ENCODE results near the gene LANCL2.

LANCL2 gene

DNA sequence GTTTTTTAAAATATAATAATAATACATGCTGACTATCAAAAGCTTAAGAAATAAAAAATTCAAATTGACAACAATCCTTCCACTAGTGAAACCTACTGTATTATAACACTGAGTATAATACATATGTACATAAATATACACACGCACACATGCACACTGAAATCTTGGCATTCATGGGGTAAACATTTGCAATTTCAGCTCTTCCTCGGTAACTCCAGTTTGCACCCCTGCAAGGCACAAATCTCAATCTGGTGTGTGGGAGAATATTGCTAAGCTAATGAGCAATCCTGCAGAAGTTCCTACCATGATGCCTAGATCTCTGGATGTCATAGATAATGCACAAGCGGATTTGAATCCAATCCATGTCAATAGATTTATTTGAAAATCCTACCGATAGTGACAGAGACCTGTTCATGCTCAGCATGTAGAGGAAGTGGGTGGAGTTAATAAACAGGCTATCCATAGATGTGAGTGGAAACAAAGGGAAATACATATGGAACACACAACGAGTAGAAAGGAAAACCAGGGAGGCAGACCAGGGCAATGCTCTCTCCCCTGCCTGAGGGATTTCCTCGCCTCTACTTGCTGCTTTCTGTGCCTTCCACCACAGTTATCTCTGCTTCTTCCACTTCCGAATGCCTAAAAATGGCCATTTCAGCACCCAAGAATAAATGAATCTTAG, 38.1 kb upstream of the LANCL2 start:
- Histone ChIP-seq H3K4me1 (ENCODE audit: low read length) (no peaks in the 10 kb centered on the region), H3K9ac (ENCODE audit: low read length) (no peak overlapping the region), H2AFZ (ENCODE audit: low read depth, low read length) (no peak overlapping the region), H3K36me3 (replicated peaks; ENCODE audit: low read depth, low read length) (no peaks in the 10 kb centered on the region), H4K20me1 (ENCODE audit: insufficient read depth, low read length) (no peaks in the 10 kb centered on the region), H3K27me3 (ENCODE audit: low read depth, low read length) (0 out of 2 replicates have a peak, but pooled peaks cover 2% of the 10 kb centered on the region), H3K27ac (ENCODE audit: low read length) (no peak overlapping the region), H3K9me3 (ENCODE audit: insufficient read depth, low read length) (no peaks in the 10 kb centered on the region), H3K4me3 (ENCODE audit: low read length) (no peak overlapping the region), H3K4me2 (ENCODE audit: low read length) (no peak overlapping the region), H3K79me2 (ENCODE audit: low read length) (no peaks in the 10 kb centered on the region)
- TF ChIP-seq, protein P1, sequence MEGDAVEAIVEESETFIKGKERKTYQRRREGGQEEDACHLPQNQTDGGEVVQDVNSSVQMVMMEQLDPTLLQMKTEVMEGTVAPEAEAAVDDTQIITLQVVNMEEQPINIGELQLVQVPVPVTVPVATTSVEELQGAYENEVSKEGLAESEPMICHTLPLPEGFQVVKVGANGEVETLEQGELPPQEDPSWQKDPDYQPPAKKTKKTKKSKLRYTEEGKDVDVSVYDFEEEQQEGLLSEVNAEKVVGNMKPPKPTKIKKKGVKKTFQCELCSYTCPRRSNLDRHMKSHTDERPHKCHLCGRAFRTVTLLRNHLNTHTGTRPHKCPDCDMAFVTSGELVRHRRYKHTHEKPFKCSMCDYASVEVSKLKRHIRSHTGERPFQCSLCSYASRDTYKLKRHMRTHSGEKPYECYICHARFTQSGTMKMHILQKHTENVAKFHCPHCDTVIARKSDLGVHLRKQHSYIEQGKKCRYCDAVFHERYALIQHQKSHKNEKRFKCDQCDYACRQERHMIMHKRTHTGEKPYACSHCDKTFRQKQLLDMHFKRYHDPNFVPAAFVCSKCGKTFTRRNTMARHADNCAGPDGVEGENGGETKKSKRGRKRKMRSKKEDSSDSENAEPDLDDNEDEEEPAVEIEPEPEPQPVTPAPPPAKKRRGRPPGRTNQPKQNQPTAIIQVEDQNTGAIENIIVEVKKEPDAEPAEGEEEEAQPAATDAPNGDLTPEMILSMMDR (IDR thresholded peaks at IDR 0.05; ENCODE audit: low read depth, low read length), result no peak
- TF ChIP-seq EZH2phosphoT487 (IDR thresholded peaks at IDR 0.05; ENCODE audit: low read depth), result no peak

DNA sequence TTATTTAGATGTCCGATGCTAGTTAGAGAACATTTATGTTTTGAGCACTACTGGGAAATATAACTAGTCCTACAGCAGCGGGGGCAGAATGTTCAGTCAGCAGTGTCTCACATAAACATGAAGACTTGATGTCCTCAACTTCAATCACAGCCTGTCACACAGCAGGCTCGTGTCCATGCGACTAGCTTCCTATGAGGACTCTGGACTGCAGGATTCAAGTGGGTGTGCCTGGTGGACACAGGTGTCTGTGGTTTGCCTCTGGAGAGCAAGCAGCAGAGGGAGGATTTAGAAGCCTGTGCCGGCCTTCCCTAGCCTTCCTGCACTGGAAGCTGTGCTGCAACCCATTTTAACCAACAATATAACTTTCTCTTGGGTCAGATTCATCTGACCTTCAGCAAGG, 30.0 kb upstream of the LANCL2 start:
- Histone ChIP-seq H3K4me2 (ENCODE audit: low read length) (no peak overlapping the region), H3K4me1 (ENCODE audit: low read length) (no peaks in the 10 kb centered on the region), H4K20me1 (ENCODE audit: insufficient read depth, low read length) (no peaks in the 10 kb centered on the region), H3K9me3 (ENCODE audit: insufficient read depth, low read length) (no peaks in the 10 kb centered on the region), H3K9ac (ENCODE audit: low read length) (no peak overlapping the region), H3K4me3 (ENCODE audit: low read length) (no peak overlapping the region), H3K79me2 (ENCODE audit: low read length) (no peaks in the 10 kb centered on the region), H3K27ac (ENCODE audit: low read length) (no peak overlapping the region), H3K27me3 (ENCODE audit: low read depth, low read length) (0 out of 2 replicates have a peak, but pooled peaks cover 4% of the 10 kb centered on the region), H2AFZ (ENCODE audit: low read depth, low read length) (no peak overlapping the region), H3K36me3 (replicated peaks; ENCODE audit: low read depth, low read length) (no peaks in the 10 kb centered on the region)
- TF ChIP-seq EZH2phosphoT487 (IDR thresholded peaks at IDR 0.05; ENCODE audit: low read depth), result no peak
- TF ChIP-seq, protein P1 (IDR thresholded peaks at IDR 0.05; ENCODE audit: low read depth, low read length), result no peak

DNA sequence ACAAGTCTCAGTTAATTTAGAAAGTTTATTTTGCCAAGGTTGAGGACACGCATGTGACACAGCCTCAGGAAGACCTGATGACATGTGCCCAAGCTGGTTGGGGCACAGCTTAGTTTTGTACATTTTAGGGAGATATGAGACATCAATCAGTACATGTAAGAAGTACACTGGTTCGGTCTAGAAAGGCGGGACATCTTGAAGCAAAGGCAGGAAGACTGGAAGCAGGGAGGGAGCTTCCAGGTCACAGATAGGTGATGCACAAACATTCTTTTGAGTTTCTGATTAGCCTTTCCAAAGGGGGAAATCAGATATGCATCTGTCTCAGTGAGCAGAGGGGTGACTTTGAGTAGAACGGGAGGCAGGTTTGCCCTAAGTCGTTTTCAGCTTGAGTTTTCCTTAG, 29.4 kb upstream of the LANCL2 start:
- Histone ChIP-seq H4K20me1 (ENCODE audit: insufficient read depth, low read length) (no peaks in the 10 kb centered on the region), H2AFZ (ENCODE audit: low read depth, low read length) (no peak overlapping the region), H3K4me3 (ENCODE audit: low read length) (no peak overlapping the region), H3K79me2 (ENCODE audit: low read length) (no peaks in the 10 kb centered on the region), H3K27me3 (ENCODE audit: low read depth, low read length) (0 out of 2 replicates have a peak, but pooled peaks cover 2% of the 10 kb centered on the region), H3K9ac (ENCODE audit: low read length) (no peak overlapping the region), H3K4me2 (ENCODE audit: low read length) (no peak overlapping the region), H3K9me3 (ENCODE audit: insufficient read depth, low read length) (no peaks in the 10 kb centered on the region), H3K27ac (ENCODE audit: low read length) (no peak overlapping the region), H3K36me3 (replicated peaks; ENCODE audit: low read depth, low read length) (no peaks in the 10 kb centered on the region), H3K4me1 (ENCODE audit: low read length) (no peaks in the 10 kb centered on the region)
- no peak for TF ChIP-seq EZH2phosphoT487 (IDR thresholded peaks at IDR 0.05; ENCODE audit: low read depth)
- TF ChIP-seq, protein P1 (IDR thresholded peaks at IDR 0.05; ENCODE audit: low read depth, low read length), result no peak

DNA sequence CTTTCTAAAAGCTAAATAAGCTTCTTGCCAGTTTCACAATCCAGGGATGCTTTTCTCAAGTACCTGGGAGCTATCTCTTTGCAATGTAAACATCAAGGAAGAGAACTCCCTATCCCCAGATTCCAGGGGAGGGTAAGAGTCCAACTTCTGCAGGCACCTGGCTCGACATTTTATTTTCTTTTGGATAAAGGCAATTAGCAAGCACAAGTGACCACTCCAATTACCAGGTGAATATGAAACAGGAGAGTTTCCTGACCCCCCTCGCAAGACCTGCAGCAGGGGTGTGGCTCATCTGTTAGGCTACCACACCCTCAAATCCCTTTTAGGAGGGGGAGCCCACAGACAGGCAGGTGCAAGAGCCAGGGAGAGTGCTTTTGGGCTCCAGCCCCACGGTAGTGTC, 28.6 kb upstream of the LANCL2 start:
- H3K9ac ChIP-seq (ENCODE audit: low read length), result no peak overlapping the region
- no peak for TF ChIP-seq EZH2phosphoT487 (IDR thresholded peaks at IDR 0.05; ENCODE audit: low read depth)
- TF ChIP-seq, protein P1 (IDR thresholded peaks at IDR 0.05; ENCODE audit: low read depth, low read length), result no peak

More for the DNA sequence above, 28.6 kb upstream of the LANCL2 start:
- Histone ChIP-seq H3K79me2 (ENCODE audit: low read length) (no peaks in the 10 kb centered on the region), H3K27me3 (ENCODE audit: low read depth, low read length) (0 out of 2 replicates have a peak, but pooled peaks cover 2% of the 10 kb centered on the region), H3K4me3 (ENCODE audit: low read length) (no peak overlapping the region), H3K27ac (ENCODE audit: low read length) (no peak overlapping the region), H3K4me1 (ENCODE audit: low read length) (no peaks in the 10 kb centered on the region), H3K9me3 (ENCODE audit: insufficient read depth, low read length) (no peaks in the 10 kb centered on the region), H4K20me1 (ENCODE audit: insufficient read depth, low read length) (no peaks in the 10 kb centered on the region), H3K36me3 (replicated peaks; ENCODE audit: low read depth, low read length) (no peaks in the 10 kb centered on the region), H3K4me2 (ENCODE audit: low read length) (no peak overlapping the region), H2AFZ (ENCODE audit: low read depth, low read length) (no peak overlapping the region)

Data from OCI-LY3 (cell line).